Hematopoietic multipotent progenitor cell treated with erythropoietin and hydrocortisone succinate and interleukin-3 and kit ligand, for 15 days (in vitro differentiated cells): ENCODE data around the gene ALK.
"Not testable (repeated sequence)": the region's sequence is repeated elsewhere in the genome, so short reads cannot be mapped to it uniquely, and the experiment has no call there.

ENCODE experiments used
- DNase-seq: peaks from one replicate; pipeline ENCODE4 v3.0.0-alpha.2; 2015; ENCODE audit warnings: low spot score

Gene ALK

DNA sequence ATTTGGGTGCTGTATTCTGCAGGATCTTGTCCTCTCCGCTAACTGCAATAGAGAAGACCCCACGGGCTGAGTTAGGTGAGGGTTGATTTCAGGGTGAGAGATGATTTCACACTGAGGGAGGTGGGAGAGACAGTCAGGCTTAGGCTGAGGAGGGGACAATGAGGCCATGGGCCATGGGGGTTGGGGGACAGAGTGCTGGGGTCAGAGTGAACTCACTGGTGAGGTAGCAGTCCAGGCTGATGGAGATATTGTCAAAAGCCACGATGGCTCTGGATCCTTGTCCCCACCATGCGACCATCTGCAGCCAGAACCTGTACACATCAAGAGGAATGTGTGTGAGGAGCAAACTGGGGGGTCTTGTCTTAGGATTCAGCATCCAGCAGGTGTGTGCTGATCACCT lies 646.2 kb downstream of the ALK start:
- no peak for DNase-seq

DNA sequence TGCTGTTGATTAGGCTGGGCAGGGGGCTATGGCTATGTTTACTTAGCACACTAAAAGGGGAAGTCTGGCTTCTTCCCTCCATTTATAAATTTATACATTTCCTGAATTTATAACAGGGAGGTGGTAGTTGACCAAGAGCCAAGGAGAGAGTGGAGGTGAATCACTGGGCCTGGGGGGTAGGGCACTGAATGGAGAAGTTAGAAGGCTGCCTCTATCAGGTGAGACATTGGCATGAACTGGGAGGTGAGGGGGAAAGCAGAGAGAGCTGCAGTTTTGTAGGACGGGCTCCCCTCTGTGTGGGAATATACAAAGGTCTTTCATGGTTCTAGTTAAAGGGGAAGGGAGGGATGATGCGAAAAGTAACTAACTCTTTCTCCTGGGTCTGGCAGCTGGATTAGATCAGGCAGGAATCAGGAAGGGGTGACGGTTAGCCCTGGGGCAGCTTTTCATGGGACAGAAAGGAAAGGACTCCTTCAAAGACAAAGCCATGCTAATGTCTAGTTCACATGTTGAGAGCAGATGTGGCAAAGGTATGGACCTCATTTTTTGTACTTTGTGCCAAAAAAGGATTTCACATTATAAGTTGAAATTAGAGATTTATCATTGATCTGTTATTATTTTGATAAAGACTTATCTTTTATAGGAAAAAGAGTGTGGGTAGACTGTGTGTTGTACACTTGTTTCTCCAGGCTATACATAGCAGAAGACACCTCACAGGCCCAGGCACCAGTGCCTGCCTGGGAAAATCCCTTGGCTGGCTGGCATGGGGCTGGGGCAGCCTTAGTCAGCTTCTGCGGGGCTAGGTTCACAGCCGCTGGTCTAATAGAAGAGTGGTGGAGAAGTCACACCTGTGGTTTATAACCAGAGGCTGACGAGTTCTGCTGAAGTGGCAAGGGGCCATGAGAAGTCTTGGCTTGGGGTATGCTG lies 647.4 kb downstream of the ALK start:
- DNase-seq = no peak

DNA sequence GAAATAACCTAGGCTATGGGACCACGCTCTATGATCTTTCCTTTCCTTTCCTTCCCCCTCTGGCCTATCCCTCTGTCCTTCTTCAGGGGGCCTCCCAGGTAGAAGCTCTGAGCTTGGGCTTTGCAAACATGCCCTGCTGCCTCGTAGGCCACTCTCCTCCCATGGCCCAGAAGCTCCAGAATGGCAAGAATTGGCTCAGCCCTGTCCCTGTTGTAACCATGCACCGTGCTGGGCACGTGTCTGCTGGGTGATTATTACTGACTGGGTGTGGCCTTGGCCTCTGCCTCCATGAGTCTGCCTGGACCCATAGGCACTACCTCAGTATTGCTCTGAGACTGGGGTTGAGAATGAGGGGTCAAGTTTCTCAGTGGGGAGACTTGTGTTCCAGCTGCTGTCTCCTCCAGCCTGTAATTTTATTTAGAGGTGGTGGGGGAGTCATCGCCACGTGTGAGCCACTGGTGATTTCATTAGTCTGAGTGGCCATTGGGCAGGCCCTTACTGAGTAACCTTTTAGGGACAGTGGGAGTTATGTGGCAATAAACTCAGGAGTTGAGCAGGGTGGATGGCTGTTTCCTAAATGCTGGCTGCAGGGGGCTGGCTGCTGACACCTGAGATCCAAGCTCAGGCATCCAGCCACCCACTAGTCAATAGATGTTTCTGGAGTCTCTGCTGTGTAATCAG lies 648.2 kb downstream of the ALK start:
- no peak for DNase-seq

DNA sequence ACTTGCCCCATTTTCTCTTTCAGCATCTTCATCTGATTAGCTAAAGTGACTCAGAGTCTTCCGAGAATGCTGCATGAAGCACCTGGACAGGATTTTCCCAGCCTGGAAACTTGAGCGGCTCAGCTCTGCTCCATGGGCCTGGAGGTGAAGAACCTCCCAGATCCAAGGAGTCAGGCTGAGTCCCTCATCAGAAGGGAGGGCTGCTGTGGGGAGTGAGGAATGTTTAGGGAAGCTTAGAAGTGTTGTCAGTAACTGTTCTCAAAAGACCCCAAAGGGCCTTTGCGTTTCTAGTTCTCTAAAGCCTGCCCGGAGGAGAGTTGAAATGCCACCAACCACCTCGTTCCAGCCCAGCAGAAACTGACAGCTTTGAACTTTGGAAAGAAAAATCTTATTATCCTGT lies 649.1 kb downstream of the ALK start:
- no peak for DNase-seq

DNA sequence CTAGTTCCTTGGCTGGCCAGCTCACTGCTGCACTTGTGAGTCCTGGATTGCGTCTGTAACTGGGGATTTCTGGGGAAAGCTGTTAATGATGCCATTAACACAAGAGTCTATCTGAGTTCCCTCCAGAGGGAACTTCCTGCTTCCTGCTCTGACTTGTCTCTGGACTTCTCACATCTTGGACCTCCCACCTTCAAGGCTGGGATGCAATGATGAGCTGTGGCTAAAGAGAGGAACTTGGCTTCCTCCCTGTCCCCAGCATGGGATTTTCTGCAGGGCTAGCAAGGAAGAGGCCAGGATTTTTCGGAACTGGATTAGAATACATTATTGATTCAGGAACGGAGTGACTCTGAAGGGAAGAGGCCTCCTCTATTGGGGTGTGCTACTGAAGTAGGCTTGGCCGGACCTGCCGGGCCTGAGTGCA lies 650.7 kb downstream of the ALK start:
- DNase-seq = no peak

DNA sequence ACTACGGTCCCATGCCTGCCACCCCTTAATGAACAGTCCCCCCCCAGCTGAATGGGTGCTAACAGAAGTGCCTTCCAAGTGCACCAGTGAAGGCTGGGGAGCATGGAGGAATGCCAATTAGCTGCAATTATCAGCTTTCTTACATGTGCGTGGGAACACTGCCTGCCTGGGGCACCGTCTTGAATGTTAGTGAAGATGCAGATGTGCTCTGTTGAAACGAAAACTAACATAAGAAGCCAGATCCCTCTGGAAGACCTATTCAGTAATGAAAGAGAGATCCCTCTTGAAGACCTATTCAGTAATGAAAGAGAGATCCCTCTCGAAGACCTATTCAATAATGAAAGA lies 651.6 kb downstream of the ALK start:
- DNase-seq = no peak

DNA sequence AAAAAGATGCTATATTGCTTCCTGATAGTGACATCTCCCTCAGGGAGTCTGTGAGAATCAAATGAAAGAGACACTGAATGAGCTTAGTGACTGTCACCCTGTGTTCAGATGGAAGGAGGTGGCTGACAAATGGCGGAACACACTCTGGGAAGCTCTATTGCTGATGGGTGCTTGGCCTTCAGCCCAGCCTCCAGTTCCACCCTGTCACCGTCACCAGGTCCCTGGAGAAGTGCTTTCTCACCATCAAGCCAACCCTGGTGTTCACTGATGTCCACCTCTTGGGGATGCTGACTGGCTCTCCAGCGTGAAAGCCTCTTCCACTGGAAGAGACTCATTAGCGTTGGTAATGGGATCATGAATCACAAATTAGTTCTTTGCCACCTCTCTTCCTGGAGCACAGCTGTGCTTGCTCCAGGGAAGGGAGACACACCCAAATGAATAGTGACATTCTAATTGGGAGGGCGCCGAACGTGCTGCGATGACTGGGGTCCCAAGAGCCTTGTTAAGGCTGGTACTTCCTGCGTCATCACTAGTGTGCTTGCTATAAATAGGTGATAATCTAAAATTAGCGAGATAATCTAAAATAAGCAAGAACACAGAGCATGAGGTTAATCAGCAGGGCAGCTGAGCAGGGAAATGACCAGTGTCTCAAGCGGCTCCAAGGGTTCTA lies 652.2 kb downstream of the ALK start:
- DNase-seq = no peak

DNA sequence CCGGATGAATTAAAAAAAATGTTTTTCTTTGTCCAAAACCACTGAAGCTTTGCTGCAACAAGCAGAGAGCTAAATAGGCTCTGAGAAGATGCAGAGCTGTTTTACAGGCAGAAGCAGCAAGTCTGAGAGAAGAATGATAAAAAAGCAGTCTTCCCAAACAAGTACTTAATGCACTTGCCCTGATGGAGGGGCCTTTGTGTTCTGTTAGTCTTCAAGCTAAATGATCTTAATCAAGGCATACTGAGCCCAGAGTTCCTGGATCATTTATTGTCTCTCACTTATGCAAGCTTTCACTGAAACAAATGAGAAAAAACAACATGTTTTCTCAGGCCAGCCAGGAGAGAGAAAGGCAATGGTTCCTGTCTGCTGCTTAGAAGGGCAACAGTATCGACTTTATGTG lies 653.7 kb downstream of the ALK start:
- no peak for DNase-seq

DNA sequence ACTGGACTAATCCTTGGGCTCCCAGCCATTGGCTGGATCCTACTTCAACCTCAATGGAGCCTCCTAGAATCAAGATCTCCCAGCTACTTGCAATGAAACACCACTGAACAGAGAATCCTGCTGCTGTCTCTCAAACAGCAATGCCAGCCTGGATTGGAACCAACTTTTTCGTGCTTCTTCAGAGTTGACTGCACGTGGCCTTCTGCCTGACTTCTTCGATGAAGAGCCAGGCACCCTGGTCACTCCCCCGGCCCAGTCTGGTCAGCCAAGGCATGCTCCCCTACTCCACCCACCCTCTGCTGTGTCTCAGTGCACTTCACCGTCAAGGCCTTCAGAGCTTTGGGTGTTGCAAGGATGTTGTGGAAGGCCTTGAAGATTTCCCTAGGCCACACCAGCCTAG lies 657.5 kb downstream of the ALK start:
- no peak for DNase-seq

DNA sequence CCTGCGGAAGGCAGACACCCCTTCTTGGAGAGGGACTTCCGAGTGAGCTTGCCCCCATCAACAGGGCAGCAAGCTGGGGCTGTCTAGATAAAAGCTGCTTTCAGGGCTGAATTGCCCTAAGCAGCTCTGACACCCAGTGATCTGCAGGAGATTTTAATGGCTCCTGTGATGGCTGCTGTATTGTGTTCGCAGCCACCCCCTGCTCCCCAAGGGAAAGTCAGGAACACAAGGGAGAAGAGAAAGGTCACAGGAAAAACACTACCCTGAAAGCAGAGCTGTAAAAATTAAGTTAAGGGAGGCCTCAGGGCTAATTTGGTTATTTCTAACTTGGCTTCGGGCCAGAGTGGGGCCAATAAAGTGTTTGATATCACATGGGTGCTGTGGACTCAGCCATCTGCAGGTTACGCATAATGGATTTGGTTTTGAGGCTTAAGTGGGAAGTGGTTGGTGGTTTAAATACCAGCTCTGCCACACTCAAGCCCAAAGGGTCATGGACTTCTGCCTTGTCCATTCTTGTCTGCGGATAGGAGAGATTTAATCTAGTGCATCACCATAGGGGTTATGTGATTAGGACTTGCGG lies 658.6 kb downstream of the ALK start:
- DNase-seq = no peak

DNA sequence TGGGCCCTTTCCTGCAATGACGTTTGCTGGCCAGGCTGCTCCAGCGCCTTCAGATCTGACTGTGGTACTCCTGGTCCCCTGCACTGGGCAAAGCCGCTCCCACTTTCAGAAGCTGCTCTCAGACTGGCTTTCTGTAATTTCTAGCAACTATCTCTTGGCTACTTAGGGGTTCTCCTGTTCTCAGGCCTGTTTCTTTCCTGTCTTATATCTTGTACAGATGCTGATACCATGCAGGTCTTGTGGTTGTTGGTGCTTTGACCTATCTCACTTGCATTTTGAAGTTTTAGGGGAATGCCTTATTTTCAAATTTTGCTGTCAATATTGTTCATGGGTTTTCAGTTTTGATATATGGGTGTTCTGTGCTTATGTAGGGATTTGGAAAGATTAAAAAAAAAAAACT lies 660.4 kb downstream of the ALK start:
- DNase-seq = no peak

DNA sequence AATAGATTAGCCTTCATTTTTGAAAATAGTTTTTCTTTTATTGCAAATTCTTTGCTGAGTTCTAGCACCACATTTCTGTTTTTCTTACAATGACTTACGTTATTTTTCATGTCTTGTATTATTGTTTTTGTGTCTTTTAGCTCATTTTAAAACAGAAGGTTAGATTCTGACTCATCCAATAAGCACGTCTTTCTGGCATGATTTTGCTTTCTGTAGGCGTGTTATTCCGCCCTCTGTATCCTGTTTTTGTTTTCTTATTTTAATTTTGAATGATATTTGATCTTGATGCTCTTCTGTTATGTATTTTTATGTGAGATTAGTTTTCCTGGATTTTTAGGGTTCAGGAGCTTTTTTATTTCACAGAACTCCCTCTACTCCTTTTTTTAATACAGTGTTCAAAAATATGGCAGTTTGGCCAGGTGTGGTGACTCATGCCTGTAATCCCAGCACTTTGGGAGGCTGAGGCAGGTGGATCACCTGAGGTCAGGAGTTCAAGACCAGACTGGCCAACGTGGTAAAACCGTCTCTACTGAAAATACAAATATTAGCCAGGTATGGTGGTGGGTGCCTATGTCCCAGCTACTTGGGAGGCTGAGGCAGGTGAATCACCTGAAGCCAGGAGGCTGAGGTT lies 661.1 kb downstream of the ALK start:
- DNase-seq = no peak

DNA sequence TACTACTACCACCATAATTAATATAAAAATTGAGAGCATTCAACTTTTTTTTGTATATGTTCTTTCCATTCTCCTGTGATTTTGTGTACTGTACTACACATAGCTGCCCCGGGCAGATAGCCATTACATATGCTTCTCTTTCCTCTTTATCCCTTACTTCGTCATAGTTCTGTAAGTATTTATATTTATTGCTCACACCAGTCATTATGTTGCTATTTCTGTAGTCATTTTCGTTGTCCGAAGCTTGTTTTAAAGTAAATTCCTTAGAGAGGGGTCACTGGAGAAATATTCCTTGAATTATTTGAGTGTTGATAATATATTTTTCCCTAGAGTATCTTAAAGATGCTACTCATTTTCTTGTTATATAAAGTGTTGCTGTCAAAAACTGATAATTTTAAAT lies 662.2 kb downstream of the ALK start:
- no peak for DNase-seq

DNA sequence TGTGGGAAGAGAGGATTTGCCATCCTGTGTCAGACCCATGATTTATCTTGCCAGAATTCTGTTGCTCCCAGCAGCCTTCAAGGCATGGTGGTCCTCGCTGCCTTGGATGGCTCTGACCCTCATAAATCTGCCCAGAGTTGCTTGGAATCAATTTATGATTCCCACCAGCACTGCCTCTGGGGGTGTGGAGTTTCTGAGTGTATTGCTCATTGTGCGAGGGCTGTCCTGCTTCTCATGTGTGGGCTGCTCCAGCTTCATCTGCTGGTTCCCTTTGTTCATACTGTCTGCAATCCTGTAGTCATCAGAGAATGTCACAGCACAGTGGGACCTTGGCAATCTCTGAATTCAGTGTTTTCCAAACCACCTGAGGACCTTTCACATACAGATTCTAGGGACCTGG lies 666.4 kb downstream of the ALK start:
- DNase-seq = no peak

DNA sequence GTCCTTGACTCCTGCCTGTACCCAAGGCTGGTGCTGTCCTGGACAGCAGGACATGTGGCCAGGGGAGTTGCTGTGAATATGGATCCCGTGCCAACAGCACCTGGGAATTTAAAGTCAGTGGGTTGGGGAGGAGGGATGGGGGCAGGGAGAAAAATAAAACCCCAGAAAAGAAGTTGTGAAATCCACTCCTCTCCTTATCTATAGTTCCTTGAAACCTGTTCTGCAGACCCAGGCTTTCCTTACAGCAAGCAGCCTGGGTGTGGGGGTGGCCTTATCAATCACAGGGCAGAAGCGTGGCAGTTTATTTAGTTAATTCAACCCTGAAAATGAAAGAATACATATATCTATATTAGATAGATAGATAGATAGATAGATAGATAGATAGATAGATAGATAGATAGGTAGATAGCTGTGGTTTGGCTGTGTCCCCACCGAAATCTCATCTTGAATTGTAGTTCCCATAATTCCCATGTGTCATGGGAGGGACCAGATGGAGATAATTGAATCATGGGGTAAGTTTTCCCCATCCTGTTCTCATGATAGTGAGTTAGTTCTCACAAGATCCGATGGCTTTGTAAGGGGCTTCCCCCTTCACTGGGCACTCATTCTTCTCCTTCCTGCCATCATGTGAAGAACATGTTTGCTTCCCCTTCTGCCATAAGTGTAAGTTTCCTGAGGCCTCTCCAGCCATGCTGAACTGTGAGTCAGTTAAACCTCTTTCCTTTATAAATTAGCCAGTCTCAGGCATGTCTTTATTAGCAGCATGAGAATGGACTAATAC lies 667.7 kb downstream of the ALK start:
- not testable (repeated sequence) for DNase-seq

DNA sequence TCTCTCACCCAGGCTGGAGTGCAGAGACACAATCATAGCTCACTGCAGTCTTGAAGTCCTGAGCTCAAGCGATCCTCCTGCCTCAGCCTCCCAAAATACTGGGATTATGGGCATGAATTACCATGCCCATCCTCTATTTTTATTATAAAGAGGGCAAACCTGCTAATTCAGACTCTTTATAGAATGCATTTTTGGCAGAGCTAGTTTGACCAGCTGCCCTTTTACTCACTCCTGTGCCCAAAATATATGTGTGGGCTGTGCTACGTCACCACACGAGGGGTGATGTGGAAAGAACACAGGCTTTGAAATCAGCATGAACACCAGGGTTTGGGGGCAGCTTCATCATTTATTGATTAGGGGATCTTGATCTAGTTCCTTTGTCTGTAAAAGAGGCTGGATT lies 668.4 kb downstream of the ALK start:
- no peak for DNase-seq

DNA sequence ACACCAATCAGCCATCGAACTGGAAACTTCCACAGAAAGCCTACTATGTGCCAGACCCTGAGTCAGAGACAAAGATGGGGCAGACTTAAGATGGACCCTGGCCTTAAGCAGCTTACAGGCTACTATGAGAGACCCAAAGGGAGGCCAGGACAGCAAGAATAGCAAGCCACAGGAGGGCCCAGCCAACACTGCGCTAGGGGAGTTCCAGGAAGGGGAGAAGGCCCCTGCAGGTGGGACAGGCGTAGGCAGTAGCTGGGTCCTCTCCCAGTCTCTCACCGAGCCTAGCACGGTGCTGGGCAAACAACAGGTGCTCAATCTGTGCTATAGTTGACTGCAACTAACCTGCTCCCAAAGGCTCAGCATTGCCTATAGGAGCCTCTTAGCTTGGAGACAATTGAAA lies 670.0 kb downstream of the ALK start:
- no peak for DNase-seq

DNA sequence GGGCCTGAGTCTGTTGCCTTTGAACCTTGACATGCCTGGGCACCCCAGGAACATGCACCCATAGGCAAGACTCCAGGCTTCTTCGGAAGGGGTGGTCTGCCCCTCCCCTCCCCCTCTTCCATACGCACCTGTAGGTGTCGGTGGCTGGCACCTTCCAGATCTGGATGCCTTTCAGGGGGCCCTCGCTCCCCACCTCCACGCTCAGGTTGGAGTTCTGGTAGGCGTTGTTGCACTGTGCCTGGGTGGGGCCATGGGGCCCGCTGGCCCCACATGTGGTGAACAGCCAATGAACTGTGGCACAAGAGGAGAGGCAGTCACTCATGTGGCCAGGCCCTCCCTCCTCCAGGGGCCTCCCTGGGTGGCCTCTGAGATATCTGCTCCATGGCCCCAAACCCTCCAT lies 670.4 kb downstream of the ALK start:
- no peak for DNase-seq

DNA sequence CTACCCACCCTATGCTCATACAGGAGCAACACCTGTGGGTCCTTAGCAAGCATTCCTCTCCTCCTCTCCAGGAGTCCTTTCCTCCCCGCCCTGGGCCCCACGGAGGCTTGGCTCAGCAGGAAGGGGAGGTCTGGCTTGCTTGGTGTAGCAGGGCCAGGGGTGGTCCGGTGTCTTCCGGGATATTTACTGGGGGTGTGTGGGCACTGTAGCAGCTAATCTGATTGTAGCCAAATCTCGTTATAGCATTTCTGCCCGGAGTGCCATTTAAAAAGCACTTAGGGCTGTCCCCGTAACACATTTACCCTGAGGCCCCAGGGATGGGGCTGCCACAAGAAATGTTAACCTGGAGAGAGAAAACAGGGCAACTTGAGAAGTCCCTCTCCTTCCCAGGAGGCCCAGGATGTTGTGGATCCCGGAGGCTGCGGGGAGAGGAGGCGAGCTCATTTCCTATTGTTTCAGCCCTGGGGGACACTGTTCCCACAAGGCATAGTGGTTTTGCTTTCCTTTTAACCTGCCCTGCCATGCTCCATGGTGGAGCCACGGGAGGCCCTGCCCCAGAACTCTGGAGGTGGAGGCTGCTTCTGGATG lies 671.6 kb downstream of the ALK start:
- DNase-seq = no peak

DNA sequence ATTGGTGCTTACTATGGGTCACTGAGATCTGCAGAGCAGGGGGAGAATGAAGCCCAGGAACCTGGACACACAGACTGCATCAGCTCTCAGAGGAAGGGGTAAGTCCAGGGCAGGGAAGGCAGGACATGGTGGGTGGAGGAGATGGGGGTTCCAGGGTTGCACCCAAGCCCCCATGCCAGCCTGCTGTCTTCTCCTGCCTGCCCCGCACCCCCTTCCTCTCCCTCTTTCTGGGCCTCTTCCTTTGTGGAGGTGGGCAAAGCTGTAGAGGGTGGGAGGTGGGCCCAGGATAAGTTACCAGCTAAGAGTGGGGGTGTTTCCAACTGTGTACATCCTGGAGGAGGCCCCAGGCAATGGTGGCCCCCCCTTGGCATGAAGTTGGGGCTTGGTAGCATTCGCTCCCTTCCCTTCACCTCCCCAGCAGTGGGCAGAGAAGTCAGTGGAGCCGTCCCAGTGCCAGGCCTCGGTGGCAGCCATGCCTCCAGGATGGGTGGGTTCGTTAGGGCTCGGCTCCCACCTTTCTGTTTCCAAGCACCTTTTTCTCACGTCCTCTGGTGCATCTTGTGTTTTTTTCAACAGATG lies 674.0 kb downstream of the ALK start:
- no peak for DNase-seq
